ENCODE measurements around the gene FRS2.
"Not testable (repeated sequence)": the region's sequence is repeated elsewhere in the genome, so short reads cannot be mapped to it uniquely, and the experiment has no call there.

Gene FRS2

DNA sequence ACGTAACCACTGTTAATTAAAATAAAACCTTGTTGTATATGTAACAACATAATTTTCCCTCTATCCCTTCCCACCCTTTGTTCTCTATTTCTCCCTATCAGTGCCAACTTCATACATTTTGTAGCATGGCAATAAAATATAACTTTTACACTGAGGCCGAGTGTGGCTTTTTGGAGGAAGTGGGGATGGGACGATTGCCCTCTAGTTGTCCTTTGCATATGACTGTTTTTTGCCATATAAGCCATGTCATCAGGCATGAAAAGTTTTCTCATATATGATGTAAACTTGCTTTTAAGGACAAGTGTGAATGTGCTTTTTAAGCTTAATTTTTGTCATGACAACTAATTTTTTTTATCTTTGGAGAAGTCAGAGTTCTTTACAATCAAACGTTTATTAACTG is 108.8 kb downstream of the FRS2 start:
- DNase-seq (ENCODE audit: low read depth in 3 of 3, low spot score in 1 of 3), result no peak

DNA sequence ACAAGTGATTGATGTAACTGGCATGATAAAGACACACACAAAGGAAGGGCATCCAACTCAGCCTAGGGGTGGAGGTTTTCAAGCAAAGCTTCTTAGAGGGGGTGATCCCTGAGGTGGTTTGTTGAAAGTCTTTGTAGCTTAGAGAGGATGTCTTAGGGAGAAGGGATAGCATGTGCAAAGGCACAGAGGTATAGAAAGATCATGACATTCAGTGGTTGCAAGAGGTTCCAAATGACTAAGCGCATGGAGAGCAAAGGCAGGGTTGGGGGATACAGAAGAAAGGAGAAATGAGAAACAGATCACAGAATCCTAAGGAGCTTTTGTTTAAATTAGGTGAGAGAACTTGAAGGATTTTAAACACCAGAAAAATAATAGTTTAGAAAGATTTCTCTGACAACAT is 109.9 kb downstream of the FRS2 start:
- DNase-seq (ENCODE audit: low read depth in 3 of 3, low spot score in 1 of 3), result no peak

DNA sequence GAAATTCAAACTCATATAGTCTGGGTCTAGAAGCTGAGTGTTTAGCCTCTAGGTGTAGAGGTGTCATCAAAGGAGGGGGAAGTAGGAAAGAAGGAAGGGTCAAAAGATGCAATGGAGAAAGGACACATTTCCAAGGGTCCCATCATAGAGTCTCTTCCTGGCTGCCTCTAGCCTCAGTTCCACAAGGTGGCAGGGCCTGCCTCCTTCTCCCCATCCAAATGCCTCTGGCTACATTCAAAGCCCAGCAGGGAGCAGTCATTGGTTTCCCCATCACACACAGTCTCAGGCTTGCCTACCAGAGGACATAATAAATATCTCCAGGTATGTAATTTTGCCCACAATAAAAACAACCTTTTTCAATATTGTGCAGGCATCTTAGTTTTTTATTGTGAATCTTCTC is 113.0 kb downstream of the FRS2 start:
- DNase-seq (ENCODE audit: low read depth in 3 of 3, low spot score in 1 of 3), result no peak

DNA sequence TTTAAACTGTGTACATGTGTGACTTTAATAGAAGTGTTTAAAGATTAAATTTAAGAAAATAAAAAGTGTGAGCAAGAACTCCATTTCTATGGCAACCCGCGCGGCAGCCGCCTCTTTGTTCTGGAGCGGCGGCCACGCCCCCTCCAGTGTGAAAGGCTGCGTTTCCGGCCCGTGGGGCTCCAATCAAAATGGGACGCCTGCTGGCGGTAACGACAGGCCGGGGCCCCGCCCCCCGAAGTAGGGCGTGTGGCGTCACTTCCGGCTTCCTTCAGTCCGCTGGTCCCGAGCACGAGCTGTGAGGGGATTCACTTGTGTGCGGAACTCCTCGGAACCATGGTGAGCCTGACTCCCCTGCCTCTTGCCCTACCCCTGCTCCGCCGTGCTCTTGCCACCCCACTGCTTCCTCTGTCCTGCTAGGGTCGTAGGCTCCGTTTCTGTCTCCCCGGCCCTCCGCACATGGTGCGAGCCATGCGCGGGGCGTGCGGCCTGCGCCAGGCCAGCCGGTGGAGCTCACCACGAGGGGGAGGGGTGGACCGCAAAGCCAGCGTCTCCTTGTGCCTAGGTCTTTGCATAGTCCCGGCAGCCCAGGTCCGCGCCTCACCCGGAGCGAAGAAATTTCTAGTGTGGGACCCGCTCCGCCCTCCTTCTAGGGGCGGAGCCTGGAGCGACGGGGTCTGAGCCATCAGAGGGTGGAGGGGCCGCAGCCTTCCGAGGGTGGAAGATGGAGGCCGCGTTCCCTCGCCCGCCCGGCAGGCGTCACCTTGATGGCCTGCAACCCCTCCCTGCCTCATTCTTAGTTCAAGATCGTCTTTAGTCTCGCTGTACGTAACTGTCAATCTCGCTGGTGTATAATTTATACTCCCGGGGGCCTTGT is 115.2 kb downstream of the FRS2 start, which contains the start of gene CCT2:
CCT2 (plus strand) TSS at position 271 of the 874 bp plus-strand sequence; CDS start at position 334, 63 bp downstream.
- DNase-seq (ENCODE audit: low read depth in 3 of 3, low spot score in 1 of 3), result peak; percentile 87 to 94 (median 89)

DNA sequence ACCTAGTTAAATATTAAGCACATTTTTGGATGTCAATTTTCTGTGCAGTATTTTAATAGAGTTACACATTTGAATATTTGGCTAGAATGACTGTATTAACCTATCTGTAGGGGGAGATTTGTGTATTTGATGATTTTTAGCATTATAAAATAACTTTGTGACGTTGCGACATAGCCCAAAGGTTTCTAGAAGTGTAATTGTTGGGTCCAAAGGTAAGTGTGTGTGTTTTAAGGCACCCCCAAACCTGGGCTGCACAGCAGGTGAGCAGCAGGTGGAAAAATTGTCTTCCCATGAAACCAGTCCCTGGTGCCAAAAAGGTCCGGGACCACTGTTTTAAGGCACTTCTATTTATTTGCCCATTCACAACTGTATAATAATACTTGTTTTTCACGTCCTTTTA is 118.3 kb downstream of the FRS2 start:
- DNase-seq (ENCODE audit: low read depth in 3 of 3, low spot score in 1 of 3), result no peak

DNA sequence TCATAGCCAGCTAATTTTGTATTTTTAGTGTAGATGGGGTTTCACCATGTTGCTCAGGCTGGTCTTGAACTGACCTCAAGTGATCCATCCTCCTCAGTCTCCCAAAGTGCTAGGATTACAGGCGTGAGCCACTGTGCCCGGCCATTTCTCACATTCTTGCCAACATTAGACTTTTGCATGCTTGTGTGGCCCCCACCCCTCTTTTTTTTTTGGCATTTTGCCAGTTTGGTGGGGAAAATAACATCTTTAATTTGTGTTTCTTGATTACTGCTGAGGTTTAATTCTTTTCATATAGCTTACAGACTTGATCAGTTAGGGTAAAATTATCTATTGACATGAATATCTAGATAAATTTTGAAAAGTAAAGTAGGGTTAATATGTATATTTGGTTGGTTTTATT is 118.9 kb downstream of the FRS2 start:
- DNase-seq (ENCODE audit: low read depth in 3 of 3, low spot score in 1 of 3), result no peak

DNA sequence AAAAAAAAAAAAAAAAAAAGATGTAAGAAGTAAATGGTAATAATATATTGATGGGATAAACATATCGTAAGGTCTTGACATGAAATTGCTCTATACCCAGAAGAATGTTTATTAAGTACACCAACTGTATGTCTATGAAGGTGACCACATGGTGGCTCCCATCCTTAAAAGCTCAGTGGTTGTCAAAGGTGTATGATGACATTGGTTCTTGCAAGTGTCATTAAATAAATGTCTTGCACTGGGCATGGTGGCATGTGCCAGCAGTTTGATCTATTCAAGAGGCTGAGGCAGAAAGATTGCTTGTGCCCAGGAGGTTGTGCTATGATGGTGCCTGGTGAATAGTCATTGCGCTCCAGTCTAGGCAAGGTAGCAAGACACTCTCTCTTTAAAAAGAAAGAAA is 125.5 kb downstream of the FRS2 start:
- no peak for DNase-seq (ENCODE audit: low read depth in 3 of 3, low spot score in 1 of 3)

DNA sequence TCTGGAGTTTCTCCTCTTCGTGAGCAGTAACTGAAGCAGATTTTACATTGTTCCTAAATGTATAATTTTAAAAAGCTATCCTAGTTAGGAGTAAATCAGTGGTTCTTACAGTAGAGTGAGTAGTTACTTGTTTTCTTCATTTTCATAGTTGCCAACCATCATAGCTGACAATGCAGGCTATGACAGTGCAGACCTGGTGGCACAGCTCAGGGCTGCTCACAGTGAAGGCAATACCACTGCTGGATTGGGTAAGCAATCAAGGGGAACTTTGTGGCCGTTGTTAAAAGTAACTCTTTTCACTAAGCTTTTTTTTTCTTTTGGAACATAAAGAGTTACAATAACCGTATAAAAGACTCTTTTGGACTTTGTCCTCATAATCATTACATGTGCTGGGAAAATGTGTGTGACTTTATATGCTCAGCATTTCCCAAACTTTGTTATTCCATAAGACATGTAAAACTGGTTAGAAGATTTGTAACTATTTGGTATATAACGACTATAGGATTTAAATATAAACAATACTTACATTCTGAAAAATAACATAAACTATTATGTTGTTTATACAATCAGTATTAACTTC is 128.1 kb downstream of the FRS2 start:
- DNase-seq (ENCODE audit: low read depth in 3 of 3, low spot score in 1 of 3), result no peak

DNA sequence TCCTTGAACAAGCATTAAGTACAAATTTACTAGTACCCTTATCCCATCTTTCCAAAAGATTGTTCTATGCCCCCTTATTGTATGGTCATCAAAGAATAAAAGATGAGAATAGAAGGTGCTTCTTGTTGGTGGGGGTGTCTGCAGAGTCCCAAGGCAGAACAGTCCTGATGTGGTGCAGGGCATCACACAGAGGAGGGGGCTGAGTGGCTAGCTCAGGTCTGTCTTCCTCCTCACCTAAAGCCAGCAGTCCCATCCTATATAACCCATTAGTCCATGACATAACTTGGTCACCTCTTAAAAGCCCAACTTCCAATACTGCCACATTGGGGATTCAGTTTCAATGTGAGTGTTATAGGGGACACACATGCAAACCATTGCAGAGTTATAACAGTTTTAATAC is 130.6 kb downstream of the FRS2 start:
- DNase-seq (ENCODE audit: low read depth in 3 of 3, low spot score in 1 of 3), result no peak

DNA sequence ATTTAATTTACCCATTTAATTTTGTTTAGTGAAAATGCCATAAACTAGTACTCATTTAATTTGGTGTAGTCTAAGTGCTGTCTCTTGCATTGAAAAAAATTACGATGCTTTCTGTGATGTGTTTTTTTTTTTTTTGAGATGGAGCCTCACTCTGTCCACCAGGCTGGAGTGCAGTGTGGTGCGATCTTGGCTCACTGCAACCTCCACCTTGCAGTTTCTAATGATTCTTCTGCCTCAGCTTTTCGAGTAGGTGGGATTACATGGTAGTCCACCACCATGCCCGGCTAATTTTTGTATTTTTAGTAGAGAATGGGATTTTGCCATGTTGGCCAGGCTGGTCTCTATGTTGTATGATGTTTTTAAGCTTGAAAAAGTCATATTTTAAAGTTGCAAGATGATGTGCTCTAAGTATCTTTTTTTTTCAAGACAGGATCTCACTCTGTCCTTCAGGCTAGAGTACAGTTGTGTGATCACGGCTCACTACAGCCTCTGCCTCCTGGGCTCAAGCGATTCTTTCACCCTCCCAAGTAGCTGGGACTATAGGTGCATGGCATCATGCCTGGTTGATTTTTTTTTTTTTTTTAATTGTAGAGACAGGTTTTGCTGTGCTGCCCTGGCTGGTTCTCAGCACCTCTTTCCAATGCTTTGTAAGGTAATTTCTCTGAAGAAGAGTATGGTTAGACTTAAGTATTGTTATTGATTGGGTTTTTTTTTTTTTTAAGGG is 131.9 kb downstream of the FRS2 start:
- DNase-seq (ENCODE audit: low read depth in 3 of 3, low spot score in 1 of 3), result no peak

DNA sequence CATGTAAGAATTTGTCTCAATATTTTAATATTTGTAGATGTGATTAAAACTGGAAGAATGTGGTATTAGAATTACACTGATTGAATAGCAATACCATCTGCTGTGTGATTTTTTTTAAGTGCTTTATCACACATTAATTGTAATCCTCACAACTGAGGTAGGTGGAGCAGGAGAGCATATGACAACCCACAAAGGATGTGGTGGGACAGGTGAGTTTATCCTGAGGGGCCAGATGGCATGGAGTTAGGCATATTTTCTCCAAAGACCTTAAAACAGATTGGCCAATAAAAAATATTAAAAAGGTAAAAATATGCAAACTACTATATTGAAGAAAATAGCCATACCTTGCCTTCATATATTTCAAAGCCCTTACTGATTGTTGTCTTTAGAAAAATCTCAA is 132.8 kb downstream of the FRS2 start:
- no peak for DNase-seq (ENCODE audit: low read depth in 3 of 3, low spot score in 1 of 3)

DNA sequence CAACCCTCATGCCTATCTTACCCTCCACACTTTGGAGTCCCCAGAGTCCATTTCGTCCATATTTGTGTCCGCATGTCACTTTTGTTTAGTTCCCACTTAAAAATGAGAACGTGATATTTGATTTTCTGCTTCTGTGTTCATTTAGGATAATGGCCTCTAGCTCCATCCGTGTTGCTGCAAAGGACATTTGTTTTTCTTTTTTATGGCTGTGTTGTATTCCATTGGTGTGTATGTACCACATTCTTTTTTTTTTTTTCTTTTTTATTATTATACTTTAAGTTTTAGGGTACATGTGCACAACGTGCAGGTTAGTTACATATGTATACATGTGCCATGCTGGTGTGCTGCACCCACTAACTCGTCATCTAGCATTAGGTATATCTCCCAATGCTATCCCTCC is 133.4 kb downstream of the FRS2 start:
- DNase-seq (ENCODE audit: low read depth in 3 of 3, low spot score in 1 of 3), result not testable (repeated sequence)

DNA sequence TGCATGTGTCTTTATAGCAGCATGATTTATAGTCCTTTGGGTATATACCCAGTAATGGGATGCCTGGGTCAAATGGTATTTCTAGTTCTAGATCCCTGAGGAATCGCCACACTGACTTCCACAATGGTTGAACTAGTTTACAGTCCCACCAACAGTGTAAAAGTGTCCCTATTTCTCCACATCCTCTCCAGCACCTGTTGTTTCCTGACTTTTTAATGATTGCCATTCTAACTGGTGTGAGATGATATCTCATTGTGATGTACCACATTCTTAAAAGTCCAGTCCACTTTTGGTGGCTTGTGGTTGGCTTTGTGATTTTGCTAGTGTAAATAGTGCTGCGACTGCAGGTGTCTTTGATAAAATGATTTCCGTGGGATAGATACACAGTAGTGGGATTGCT is 134.1 kb downstream of the FRS2 start:
- not testable (repeated sequence) for DNase-seq (ENCODE audit: low read depth in 3 of 3, low spot score in 1 of 3)

DNA sequence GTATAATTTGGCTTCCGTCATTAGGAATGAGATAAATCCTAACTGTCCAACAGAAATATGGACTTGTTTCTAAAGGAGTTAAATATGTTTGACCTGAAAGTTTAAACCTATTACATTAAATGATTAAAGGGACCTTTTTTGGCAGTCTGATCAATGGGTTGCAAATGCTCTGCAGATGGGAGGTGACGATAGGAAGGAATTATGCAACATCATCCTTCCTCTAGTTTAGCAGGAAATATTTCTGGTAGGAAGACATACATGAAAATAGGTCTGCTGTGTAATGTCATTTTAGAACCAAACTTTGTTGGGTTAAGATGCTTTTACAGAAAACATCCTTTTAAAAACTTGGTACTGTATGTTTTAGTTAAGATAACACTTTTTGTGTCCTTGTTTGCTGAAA is 137.9 kb downstream of the FRS2 start:
- no peak for DNase-seq (ENCODE audit: low read depth in 3 of 3, low spot score in 1 of 3)

DNA sequence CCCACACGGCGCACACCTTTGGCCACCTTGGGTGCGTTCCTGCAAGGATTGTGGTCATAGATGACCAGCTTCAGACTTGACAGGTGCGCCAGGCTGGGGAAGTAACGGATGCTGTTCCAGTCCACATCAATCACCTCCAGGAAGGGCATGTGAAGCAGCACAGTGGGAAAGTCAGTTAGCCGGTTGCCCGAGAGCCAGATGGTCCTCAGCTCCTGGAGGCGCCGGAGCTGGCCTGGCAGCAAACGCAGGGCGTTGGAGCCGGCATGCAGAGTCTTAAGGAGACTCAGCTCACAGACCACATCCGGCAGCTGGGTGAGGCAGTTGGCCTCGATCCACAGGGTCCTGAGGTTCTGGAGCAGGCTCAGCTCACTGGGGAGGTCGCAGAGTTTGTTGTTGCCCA is 139.9 kb downstream of the FRS2 start:
- DNase-seq (ENCODE audit: low read depth in 3 of 3, low spot score in 1 of 3), result no peak

DNA sequence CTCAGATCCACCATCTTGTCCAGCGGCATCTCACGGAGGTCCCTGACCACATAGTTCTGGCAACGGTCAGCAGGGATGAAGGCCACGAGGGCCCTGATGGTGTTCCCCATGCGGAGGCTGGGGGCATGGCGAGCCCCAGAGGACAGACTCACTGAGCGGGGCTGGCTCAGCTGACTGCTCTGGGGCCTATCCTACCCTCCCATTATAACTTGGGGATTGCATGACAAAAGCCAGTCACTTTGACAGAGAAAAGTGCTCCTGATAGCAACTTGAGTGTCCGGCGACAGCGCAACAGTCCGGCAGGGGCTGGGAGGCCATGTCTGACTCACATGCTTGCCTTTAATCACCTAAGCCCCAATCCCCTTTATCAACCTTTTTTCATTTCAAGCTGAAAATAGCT is 140.5 kb downstream of the FRS2 start, which contains the start of gene LRRC10:
LRRC10 (minus strand) TSS at position 179 of the 400 bp plus-strand sequence; CDS start at position 110, 69 bp downstream.
- DNase-seq (ENCODE audit: low read depth in 3 of 3, low spot score in 1 of 3), result no peak

DNA sequence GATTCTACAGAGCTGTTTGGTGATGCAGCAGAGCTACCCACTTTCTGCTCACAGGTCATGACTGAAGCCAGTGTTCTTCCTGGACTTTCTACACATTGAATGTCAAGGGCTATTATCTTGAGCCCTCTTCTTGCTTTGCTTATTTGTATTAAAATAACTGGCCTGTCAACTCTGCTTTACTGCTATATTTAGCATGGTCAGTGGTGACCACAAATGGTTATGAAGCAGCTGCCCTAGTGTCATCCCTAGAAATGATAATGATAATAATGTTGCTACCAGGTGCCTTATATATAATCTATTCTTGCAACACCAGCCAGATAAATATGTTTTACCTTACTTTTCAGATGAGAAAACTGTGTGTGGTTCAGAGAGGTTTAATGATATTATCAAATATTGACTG is 143.2 kb downstream of the FRS2 start:
- no peak for DNase-seq (ENCODE audit: low read depth in 3 of 3, low spot score in 1 of 3)

DNA sequence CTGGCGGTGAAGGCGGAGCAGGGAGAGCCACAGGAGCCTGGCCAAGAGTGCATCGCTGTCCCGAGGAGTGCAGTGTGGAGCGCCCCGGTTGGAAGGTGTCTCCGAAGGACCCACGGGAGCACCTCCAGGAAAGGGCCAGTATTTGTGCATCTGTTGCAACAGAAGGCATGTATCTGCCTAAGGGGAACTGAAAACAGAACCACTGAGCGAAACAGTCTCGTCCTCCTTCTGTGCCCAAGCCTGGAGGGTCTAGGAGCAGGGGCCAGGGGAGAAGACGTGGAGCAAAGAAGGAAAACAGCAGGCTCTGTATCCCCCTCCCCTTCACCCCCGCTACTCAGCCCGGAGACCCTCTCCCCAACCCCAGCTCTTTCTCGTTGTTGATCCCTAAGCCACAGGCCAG is 145.8 kb downstream of the FRS2 start:
- DNase-seq (ENCODE audit: low read depth in 3 of 3, low spot score in 1 of 3), result no peak

DNA sequence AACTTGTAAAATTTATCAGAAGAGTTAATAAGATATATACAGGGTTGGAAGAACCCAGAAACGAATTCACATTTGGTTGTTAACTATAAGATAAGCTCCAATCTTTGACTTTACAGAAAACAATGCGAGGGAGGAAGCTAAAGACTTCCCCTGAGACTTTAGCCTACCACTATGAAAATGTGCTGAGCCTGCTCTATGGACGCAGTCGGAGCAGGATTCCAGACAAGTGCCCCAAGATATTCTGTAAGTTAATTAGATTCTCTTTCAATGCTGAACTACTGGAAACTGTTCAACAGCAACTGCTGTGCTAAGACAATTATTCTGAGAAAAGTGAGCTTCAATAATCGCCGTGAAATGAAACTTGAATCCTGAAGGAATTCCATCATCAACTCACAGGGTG is 148.9 kb downstream of the FRS2 start:
- DNase-seq (ENCODE audit: low read depth in 3 of 3, low spot score in 1 of 3), result no peak

DNA sequence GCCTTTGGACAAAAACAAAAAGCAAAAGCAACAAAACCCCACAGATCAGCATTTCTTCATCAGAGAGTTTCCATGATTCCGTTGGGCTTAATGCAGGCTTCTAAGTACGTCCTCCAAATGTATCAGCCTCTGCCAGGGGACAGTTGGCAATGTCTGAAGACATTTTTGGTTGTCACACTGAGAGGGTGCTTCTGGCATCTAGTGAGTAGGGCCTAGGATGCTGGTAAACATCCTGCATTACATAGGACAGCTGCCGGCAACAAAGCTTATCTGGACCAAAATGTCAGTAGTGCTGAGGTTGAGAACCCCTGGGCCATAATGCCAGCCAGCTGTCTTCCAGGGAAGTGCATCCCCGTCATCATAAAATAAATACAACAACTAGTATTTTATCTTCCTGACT is 149.9 kb downstream of the FRS2 start:
- no peak for DNase-seq (ENCODE audit: low read depth in 3 of 3, low spot score in 1 of 3)

DNA sequence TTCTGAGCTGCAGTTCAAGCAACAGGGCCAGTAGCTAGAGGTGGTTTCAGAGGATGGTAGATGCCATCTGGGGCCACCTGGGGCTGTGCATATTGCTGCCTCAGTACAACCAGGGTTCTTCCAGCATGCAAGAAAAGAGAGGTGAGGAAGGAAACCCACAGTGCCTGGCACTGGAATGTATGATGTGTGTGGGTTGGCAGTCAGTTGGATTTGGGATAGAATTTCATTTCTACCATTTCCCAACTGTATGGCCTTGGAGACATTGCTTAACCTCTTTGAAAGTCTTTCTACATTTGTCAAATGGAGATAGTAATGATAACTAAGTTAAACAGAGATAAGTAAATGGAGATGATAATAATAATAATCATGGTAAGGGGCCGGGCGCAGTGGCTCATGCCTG is 150.7 kb downstream of the FRS2 start:
- DNase-seq (ENCODE audit: low read depth in 3 of 3, low spot score in 1 of 3), result no peak

DNA sequence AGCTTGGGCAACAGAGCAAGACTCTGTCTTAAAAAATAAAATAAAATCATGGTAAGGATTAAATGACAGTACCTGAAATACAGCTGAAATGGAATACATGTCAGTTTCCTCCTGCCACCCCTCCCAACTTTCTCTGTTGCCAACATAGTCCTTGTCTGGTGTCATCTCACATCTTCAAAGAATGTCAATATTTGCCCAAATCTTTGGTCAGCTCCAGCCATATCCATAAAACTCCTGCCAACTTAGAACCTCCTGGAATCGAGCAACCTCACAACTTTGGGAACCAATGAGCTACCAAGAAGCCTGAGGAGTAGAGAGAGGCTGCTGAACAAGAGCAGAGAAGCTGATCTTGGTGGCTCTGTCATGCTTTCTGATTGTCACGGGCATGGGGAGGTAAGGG is 151.4 kb downstream of the FRS2 start:
- DNase-seq (ENCODE audit: low read depth in 3 of 3, low spot score in 1 of 3), result no peak
